Measurements from ENCODE around the gene XCL1. TPM values are rescaled to one million over a fixed set of nuclear protein-coding genes. Genes with fewer than 3 reads are reported as not detected.

XCL1 gene
- total RNA-seq, 1 donor from 2014 or later = not detected

Other genes with a start within 250 kb of the XCL1 start
- not detected in 2 replicates for gene XCL2, start 32.6 kb upstream of the XCL1 start, total RNA-seq
- not detected in 2 replicates for gene DPT, start 152.6 kb downstream of the XCL1 start, total RNA-seq

All from renal cortical epithelial cell (primary cell).